Prostate gland (tissue), 2 donors: Measurements from ENCODE around the gene WDR13. TPM values are rescaled to one million over a fixed set of nuclear protein-coding genes. Genes with fewer than 3 reads are reported as not detected.
A peak's percentile ranks its signal among the peaks of the same experiment; 100 is the strongest.

Source experiments
- DNase-seq: peaks from one replicate; pipeline ENCODE4 v3.0.0-alpha.2; 2019; ENCODE audit warnings: low spot score
- H3K27ac ChIP-seq, 2 donors: fragments of 200-600 bp; sonication (generic); 2 replicates each; pipeline ENCODE4 v1.5.1; 2017 to 2019
- H3K27me3 ChIP-seq: fragments of 200-600 bp; sonication (generic); replicated peaks from 2 replicates; pipeline ENCODE4 v1.5.1; 2019; ENCODE audit not compliant: insufficient read depth
- H3K36me3 ChIP-seq, 2 donors: fragments of 200-600 bp; sonication (generic); 1 replicate in 1 of 2; 2 replicates in 1 of 2; pipeline versions ENCODE4 v1.5.1 to v1.8.1; 2017 to 2019
- H3K4me1 ChIP-seq: fragments of 200-600 bp; sonication (generic); replicated peaks from 2 replicates; pipeline ENCODE4 v1.5.1; 2019
- H3K4me3 ChIP-seq, 2 donors: fragments of 200-600 bp; sonication (generic); 2 replicates each; pipeline ENCODE4 v1.5.1; 2017 to 2019
- H3K9me3 ChIP-seq: fragments of 200-600 bp; sonication (generic); 2 replicates; pipeline ENCODE4 v1.5.1; 2017
- CTCF ChIP-seq, 4 experiments: fragments of 200-600 bp in 2 of 4; fragments of 450-650 bp in 2 of 4; sonication (generic) in 2 of 4; IDR thresholded peaks; 1 replicate in 3 of 4; 2 replicates in 1 of 4; pipeline ENCODE4 v1.5.1; 2016 to 2019; ENCODE audit warnings: antibody characterized with exemption in 4 of 4, mild to moderate bottlenecking in 2 of 4, moderate library complexity in 2 of 4
- POLR2A ChIP-seq: fragments of 450-650 bp; IDR thresholded peaks from one replicate; pipeline ENCODE4 v1.6.1; 2016; ENCODE audit warnings: antibody characterized with exemption, mild to moderate bottlenecking
- POLR2AphosphoS5 ChIP-seq: sonication (generic); formaldehyde crosslinking; IDR thresholded peaks from one replicate; pipeline ENCODE4 v1.6.1; 2017; ENCODE audit warnings: antibody characterized with exemption
- WGBS: methylation state at CpG from one replicate; pipeline ENCODE4 v1.1.5; 2018; 5-methylcytosine and 5-hydroxymethylcytosine counted together
- intact Hi-C: fragments of 100-400 bp; cut with DNase I; formaldehyde crosslinking; loops from one replicate; pipeline ENCODE4 v1.14.2; 2022
- total RNA-seq, 2 donors: library from RNA; depleted of rRNA; stranded (reverse); fragments of >200 nt; gene quantifications; one replicate each; pipeline ENCODE4 v1.1.0, GENCODE V29; 2016

WDR13 gene
- total RNA-seq, 2 donors from 2014 or later, result 102 to 190 TPM

DNA sequence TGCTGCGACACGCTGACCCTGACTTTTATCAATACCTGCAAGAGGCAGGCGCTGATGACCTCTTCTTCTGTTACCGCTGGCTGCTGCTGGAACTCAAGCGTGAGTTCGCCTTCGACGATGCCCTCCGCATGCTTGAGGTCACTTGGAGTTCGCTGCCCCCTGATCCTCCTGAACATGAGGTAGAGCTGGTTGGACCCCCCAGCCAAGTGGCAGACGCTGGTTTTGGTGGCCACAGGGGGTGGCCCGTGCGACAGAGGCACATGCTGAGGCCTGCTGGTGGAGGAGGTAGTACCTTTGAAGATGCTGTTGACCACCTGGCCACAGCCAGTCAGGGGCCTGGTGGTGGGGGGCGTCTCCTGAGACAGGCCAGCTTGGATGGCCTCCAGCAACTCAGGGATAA is 37.2 kb upstream of the WDR13 start:
- no peak for DNase-seq
- WGBS, result 88% methylated on average over 11 of the region's 14 CpGs
- Histone ChIP-seq H3K36me3 (no peaks in the 10 kb centered on the region), H3K4me3 (no peak overlapping the region), H3K27ac (no peak overlapping the region), H3K9me3 (no peaks in the 10 kb centered on the region), H3K27me3 (no peaks in the 10 kb centered on the region), H3K4me1 (no peaks in the 10 kb centered on the region)
- TF ChIP-seq CTCF (IDR thresholded peaks at IDR 0.05) (no peak), POLR2A (no peak), POLR2AphosphoS5 (no peak)
- intact Hi-C loops, result no loop called here

DNA sequence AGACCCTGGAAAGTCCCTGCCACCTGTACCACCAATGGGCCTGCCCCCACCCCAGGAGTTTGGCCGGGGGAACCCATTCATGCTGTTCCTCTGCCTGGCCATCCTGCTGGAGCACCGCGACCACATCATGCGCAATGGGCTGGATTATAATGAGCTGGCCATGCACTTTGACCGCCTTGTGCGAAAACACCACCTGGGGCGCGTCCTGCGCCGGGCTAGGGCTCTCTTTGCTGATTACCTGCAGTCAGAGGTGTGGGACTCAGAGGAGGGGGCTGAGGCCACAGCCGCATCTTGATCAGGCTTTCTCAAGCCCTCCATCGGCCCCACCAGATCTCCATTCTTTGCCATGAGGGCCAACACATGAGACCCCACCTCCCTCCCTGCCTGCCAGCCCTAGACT is 36.6 kb upstream of the WDR13 start:
- TF ChIP-seq POLR2A (no peak), CTCF (IDR thresholded peaks at IDR 0.05) (no peak), POLR2AphosphoS5 (no peak)
- H3K27ac ChIP-seq, result no peak overlapping the region
- H3K4me1 ChIP-seq, result no peaks in the 10 kb centered on the region
- H3K36me3 ChIP-seq, result no peaks in the 10 kb centered on the region
- H3K27me3 ChIP-seq, result no peaks in the 10 kb centered on the region
- WGBS, result 98% methylated on average over 12 of the region's 12 CpGs
- no peaks in the 10 kb centered on the region for H3K9me3 ChIP-seq
- no peak for DNase-seq
- no peak overlapping the region for H3K4me3 ChIP-seq
- intact Hi-C loops, result no loop called here

GRCh38 chrX:48569958-48570357 is 27.3 kb upstream of the WDR13 start:
- H3K9me3 ChIP-seq, result no peaks in the 10 kb centered on the region
- no peaks in the 10 kb centered on the region for H3K4me1 ChIP-seq
- no peak overlapping the region for H3K4me3 ChIP-seq
- no peaks in the 10 kb centered on the region for H3K36me3 ChIP-seq
- intact Hi-C loops, result no loop called here
- WGBS, result 89% methylated on average over 1 of the region's 1 CpG
- H3K27me3 ChIP-seq, result no peaks in the 10 kb centered on the region
- no peak for DNase-seq
- H3K27ac ChIP-seq, result no peak overlapping the region
- no peak for TF ChIP-seq POLR2AphosphoS5
- no peak for TF ChIP-seq POLR2A
- TF ChIP-seq CTCF (IDR thresholded peaks at IDR 0.05), result no peak

GRCh38 chrX:48573690-48574269 is 23.5 kb upstream of the WDR13 start:
- DNase-seq, result no peak
- Histone ChIP-seq H3K9me3 (no peaks in the 10 kb centered on the region), H3K36me3 (no peaks in the 10 kb centered on the region), H3K4me1 (no peaks in the 10 kb centered on the region), H3K4me3 (peak overlapping the region; percentile 55 to 62), H3K27me3 (no peaks in the 10 kb centered on the region), H3K27ac (peak overlapping the region; percentile 97)
- intact Hi-C loops, result no loop called here
- TF ChIP-seq POLR2A, result no peak
- no peak for TF ChIP-seq POLR2AphosphoS5
- TF ChIP-seq CTCF (IDR thresholded peaks at IDR 0.05), result no peak
- 32% methylated on average over 19 of the region's 19 CpGs for WGBS
